AG10803 (cell line): Measurements from ENCODE around the gene GPR146.

ENCODE experiments used
- DNase-seq: peaks from one replicate; pipeline ENCODE4 v3.0.0; 2010; ENCODE audit warnings: low read depth
- H3K4me3 ChIP-seq: 2 replicates; pipeline ENCODE4 v1.5.1; 2011; ENCODE audit warnings: mild to moderate bottlenecking, low read length, control low read depth
- TF ChIP-seq, protein P1 (sequence below): conservative IDR thresholded peaks from 2 replicates; pipeline ENCODE4 v1.5.1; 2011; ENCODE audit warnings: mild to moderate bottlenecking, low read length, control low read depth, inconsistent platforms

The GPR146 gene, protein sequence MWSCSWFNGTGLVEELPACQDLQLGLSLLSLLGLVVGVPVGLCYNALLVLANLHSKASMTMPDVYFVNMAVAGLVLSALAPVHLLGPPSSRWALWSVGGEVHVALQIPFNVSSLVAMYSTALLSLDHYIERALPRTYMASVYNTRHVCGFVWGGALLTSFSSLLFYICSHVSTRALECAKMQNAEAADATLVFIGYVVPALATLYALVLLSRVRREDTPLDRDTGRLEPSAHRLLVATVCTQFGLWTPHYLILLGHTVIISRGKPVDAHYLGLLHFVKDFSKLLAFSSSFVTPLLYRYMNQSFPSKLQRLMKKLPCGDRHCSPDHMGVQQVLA

DNA sequence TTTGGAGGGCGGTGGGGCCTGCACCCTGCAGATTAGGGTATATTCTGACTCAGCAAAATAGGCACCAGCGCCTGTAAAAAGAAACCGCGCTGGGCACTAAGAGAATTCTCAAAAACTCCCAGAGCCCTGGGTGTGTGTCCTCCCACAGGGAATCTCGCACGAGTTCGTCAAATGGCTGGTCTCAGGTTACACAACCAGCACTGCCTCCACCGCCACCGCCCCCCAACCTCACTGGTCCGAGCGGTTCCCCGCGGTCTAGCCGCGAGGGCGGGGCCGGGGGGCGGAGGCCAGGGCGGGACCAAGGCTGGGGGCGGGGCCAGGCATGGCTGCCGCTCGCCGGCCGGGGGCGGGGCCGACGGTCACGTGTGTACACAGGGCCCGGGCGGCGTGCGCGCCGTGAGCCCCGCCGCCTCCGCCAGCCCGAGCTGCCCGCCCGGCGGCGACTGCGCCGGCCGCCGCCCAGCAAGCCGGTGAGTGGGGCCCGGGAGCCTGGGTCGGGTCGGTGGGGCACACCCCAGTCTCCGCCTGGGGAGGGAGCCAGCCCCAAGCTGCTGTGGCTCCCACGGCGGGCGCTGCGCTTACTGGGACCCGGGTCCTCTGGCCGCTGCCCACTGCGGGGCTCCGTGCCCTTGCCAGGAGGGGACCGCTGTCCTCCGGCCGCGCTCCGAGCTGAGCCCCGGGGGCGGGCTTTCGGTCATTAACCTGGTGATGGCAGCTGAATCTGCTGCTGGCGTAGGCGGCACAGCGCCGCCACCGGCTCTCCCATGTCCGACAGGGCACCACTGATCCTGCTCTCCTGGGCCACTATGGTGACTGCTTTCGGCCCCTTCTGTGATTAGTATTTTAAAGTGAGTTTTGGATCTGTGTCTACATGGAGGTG is at the start of gene GPR146:
Gene GPR146 (plus strand): TSS at position 358 of the 880 bp plus-strand sequence. CDS start 12,970 bp downstream, outside the sequence.
- H3K4me3 ChIP-seq: peak within 1 kb of the TSS; percentile 61
- DNase-seq: peak; percentile 94
- TF ChIP-seq, protein P1, sequence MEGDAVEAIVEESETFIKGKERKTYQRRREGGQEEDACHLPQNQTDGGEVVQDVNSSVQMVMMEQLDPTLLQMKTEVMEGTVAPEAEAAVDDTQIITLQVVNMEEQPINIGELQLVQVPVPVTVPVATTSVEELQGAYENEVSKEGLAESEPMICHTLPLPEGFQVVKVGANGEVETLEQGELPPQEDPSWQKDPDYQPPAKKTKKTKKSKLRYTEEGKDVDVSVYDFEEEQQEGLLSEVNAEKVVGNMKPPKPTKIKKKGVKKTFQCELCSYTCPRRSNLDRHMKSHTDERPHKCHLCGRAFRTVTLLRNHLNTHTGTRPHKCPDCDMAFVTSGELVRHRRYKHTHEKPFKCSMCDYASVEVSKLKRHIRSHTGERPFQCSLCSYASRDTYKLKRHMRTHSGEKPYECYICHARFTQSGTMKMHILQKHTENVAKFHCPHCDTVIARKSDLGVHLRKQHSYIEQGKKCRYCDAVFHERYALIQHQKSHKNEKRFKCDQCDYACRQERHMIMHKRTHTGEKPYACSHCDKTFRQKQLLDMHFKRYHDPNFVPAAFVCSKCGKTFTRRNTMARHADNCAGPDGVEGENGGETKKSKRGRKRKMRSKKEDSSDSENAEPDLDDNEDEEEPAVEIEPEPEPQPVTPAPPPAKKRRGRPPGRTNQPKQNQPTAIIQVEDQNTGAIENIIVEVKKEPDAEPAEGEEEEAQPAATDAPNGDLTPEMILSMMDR: peak; percentile 62

DNA sequence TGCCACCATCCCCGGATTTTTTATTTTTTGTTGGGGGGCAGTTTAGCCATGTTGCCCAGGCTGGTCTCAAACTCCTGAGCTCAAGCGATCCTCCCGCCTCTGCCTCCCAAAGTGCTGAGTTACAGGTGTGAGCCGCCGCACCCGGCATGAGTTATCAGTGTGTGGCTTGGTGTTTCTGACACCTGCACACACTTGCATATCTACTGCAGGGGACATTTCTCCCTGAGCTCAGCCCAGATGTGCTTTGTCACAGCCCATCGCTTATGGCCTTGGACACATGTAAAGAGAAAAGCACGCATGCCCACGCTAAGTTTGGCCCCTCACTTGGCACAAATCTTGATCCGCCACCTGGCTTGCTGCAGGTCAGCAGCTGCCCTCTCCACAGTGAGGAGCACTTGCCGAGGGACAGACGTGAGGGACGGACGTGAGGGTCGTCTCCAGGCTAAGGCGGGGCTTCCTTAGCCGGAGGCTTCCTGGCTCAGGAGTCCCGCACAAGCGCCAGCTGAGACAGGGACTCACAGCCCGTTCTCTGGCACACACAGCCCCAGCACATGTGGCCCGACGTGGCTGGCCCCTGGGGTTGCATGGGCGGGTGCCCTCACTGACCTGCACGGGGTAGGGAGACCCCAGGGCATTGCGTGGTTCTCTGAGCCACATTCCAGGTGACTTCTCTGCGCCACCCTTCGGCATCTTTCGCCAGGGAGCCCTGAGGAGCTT is 49.6 kb upstream of the GPR146 start:
- no peak for DNase-seq
- no peak overlapping the region for H3K4me3 ChIP-seq
- TF ChIP-seq, protein P1: no peak

DNA sequence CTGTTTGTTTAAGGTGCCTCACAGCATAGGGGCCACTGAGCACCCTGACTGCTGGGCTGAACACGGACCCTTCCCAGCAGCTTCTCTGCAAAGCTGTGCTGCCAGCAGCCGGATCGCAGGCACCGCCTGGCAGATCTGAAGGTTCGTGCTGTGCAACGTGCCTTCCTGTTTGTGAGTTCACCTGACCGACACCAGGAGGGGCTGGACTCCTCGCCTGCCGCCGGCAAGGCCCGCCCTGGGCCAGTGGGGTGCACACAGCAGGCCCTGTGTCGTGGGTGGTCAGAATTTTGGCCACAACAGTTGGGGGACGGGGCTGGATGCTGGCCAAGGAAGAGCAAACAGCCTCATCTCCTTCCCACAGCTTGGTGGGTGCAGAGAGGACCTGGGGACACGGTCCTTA is 48.8 kb upstream of the GPR146 start:
- H3K4me3 ChIP-seq: no peak overlapping the region
- no peak for DNase-seq
- TF ChIP-seq, protein P1: no peak

DNA sequence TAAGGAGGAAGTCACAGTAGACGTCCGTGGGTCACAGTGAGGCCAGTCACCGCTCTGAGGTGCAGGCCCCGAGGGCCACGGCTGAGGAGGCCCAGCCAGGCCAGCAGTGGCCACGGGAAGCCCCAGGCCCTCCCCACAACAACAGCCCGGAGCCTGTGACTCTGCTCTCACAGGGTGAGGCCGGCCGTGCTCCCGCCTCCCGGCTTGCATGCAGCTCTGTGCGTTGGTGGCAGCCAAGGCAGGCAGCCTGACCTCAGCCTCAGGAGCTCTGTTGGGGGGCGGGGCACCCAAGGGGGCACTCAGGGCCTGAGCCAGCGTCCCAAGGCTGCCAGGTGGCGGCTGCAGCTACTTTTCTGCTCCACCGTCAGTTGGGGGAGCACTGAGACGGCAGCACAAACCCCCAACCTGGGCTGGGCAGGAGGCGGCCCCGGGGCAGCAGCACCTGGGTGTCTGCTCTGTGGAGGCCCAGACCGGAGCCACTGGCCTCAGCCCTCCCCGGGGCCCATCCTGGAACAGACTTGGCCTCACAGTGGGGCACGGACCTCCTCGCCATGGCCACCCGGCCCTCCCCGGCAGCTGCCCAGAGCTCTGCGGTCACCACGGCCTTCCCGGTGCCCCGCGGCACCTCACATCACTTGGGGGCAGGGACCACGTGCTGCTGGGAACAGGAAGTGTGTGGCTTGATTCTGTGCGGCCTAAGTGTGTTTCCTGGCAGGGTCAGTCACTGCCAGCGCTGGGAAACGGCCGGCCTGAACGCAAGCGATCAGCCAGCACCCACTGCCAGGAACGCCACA is 48.1 kb upstream of the GPR146 start:
- TF ChIP-seq, protein P1: no peak
- DNase-seq: no peak
- H3K4me3 ChIP-seq: no peak overlapping the region

DNA sequence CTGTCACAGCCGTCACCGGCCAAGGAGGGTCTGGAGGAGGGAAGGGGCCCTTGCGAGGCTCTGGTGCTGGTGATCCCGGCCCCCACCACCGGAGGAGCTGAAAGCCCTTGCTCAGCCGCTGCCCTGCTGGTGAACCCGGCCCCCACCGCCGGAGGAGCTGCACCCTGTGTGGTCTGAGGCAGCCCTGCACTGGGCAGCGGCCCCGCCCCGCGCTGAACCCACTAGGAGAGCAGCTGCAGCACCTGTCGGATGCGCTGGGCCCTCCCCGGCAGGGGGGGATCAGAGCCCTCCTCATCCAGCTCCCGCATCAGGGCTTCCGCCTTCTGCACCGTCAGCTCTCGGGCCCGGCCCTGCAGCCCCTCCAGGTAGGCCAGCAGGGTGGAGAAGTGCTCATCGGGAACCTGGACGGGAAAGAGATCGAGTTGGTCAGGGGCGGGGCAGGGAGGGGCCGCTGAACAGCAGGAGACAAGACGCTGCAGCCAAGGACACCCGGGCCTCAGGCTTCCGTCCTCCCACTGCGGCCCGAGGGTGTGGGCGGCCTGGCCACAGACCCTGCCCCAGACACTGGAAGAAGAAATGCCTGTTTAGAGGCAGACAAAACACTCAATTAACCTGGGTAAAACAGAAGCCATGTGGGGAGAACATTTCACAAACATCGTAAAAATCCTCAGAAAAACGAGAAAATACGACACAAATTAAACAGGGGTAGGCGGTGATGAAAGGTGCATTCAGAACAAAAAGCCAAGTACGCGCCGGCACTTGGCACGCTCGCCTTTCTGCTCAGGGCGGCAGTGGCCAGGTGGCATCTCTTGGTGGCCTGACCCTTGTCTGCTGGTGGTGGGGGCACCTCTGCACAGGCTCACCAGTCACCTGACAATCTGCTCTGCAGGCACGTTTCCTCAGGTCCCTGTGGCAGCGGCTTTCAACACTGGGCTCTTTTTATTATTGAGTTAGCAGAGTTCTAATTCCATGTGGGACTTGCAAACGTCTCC is 46.6 kb upstream of the GPR146 start:
- no peak for DNase-seq
- TF ChIP-seq, protein P1: no peak
- no peak overlapping the region for H3K4me3 ChIP-seq
